Activated T-cell treated with anti-CD3 and anti-CD28 coated beads for 24 hours (primary cell): ENCODE results near the gene RABGAP1L.
"Not testable (repeated sequence)": the region's sequence is repeated elsewhere in the genome, so short reads cannot be mapped to it uniquely, and the experiment has no call there.

Source experiments
- DNase-seq: peaks from one replicate; pipeline ENCODE4 v3.0.0-alpha.2; 2020; ENCODE audit warnings: low read depth

RABGAP1L gene

DNA sequence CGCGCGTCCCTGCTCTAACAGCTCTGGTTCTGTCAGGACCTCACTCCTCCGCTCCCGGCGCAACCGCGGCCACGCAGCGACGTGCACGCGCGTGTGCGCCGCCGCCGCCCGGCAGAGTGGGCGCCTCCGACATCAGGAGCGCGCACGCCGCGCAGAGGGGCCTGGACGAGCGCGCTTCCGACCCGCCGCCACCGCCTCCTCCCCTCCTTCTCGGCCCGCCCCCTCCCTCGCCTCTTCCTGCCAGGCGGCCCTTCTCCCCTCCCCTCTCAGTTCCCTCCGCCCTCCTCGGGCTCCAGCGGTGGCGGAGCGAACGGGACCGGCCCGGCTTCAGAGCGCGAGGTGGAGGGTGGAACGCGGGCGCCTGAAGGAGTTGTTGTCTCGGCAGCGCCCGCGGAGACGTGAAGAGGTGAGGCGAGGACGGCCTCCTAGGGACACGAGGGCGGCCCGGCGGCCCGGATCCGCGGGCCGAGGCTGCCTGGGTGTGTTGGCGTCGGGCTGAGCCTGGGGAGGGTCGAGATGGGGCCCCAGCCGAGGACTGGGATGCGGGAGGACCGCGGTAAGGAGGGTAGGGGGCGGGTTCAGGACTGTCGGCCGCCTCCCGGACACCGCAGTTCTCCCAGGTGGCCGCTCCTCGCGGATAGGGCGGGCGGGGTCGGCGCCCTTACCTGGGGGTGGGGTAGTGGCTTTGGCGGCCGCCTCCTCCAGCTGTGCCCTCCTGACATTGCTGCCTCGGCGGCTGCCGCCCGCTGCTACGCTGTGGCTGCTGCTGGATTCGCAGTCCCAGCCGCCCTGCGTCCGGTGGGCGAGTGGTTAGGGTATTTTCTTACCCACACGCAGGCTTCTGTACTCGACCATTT is at the start of gene RABGAP1L:
Gene RABGAP1L (plus strand): TSS at position 269 of the 857 bp plus-strand sequence.
- DNase-seq: peak; percentile 92

DNA sequence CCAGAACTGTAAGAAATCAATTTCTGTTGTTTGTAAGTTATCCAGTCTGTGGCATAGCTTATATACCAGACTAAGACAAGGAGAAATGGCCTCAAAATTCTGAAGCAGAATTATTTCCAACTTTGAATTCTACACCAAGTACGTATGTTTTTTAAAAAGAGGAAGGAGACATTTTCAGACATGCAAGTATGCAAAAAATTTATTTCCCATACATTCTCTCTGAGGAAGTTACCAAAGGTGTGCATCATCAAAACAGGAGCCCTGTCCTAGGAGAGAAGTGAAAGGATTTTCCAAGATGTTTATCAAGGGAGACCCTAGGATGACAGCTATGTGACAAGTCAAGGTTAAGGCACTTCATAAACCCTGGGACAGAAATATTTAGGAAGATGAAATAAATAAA is 49.3 kb upstream of the RABGAP1L start:
- no peak for DNase-seq

- DNase-seq: no peak
These were observed 46.7 kb upstream of the RABGAP1L start for GRCh38 chr1:174112489-174113162.

DNA sequence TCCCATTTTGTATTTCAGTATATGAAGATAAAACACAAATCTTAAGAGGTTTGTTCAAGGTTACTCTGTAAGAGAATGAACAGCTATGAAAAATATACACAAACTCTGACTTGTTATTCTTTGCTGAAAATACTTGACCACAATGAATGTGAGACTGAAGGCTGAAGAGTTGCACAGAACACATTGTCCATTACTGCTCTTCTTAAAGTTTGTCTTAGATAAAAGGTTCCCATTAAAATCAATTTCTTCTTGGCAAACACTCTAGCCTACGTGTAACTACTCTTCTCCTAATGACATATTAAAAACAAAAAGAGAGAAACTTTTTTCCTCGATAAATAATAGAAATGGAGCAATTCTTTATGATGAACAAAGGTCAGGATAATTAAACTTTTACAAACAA is 45.2 kb upstream of the RABGAP1L start:
- no peak for DNase-seq

DNA sequence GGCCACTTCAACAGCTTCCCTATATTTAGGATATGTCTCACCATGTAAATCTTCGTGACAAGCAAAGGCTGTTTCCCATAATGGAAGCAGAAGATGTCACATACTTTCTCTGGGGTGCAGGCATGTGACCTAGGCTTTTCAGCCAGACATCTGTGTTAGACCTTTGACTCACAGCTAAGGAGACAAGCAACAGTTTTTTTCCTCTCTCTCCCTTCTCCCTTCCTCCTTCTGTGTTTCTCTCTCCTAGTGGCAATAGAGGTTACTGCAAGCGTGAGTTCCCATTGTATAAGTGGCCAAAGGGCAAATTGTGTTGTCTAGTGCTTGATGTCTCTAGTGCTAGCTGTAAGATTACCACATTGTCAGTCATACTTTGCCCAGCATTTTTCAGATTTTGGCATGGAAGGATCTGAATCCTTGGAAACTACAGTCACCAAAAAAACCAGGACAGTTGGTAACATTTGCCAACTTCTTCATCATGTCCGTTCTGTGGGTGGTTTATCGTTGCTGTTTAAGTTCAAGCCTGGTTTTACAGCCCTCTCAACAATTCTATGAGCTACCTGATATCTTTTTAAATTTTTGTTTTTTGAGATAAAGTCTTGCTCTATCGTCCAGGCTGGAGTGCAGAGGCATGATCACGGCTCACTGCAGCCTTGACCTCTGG is 44.4 kb upstream of the RABGAP1L start:
- DNase-seq: peak; percentile 10

- no peak for DNase-seq
These were observed 43.3 kb upstream of the RABGAP1L start for GRCh38 chr1:174116042-174116441.

- no peak for DNase-seq
These were observed 40.6 kb upstream of the RABGAP1L start for GRCh38 chr1:174118751-174119150.

DNA sequence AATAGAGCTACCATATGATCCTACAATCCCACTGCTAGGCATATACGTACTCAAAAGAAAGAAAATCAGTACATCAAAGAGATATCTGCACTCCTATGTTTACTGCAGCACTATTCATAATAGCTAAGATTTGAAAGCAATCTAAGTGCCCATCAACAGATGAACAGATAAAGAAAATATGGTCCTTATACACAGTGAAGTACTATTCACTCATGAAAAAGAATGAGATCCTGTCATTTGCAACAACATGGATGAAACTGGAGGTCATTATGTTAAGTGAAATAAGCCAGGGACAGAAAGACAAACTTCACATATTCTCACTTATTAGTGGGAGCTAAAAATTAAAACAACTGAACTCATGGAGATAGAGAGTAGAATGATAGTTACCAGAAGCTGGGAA is 37.0 kb upstream of the RABGAP1L start:
- DNase-seq: not testable (repeated sequence)

DNA sequence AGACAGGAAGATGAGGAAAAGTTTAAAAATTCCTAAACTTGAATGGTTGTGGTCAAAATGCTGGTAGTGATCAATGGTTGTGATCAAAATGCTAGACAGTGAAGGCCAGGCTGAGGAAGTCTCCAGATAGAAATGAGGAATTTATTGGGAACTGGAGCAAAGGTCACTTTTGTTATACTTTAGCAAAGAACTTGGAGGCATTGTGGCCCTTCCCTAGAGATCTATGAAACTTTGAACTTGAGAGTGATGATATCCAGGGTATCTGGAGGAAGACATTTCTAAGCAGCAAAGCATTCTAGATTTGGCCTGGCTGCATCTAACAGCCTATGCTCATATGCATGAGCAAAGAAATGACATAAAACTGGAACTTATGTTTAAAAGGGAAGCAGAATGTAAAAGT is 35.5 kb upstream of the RABGAP1L start:
- DNase-seq: no peak

DNA sequence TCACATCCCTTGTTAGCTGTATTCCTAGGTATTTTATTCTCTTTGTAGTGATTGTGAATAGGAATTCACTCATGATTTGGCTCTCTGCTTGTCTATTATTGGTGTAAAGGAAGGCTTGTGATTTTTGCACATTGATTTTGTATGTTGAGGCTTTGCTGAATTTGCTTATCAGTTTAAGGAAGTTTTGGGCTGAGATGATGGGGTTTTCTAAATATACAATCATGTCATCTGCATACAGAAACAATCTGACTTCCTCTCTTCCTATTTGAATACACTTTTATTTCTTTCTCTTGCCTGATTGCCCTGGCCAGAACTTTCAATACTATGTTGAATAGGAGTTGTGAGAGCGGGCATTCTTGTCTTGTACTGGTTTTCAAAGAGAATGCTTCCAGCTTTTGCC is 32.1 kb upstream of the RABGAP1L start:
- not testable (repeated sequence) for DNase-seq

DNA sequence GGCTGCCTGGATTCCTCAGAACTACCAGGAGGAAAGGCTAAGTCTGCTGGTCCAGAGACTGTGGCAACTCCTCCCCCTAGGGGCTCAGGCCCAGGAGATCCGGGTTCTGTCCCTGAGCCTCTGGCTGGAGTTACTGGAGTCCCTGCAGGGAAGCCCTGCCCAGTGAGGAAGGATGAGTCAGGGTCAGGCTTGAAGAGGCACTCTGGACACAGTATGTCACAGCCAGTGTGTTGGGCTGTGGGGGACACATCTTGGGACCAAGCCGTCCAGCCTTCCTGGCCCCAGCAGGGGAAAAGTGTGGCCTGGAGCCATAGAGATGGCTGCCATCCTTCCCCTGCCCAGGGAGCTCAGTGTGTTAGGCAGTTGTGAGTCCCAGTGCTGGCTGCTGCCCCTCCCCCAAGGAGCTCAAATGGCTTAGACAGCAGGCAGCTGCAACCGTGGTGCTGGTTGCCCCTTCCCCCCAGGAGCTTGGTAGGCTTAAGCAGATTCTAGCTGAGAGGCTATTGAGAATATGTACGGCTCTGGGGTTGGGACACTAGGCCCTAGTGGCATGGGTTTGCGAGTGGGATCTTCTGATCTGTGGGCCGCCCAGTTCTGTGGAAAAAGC is 28.2 kb upstream of the RABGAP1L start:
- DNase-seq: no peak

GRCh38 chr1:174134003-174134659 is 25.2 kb upstream of the RABGAP1L start:
- DNase-seq: no peak

GRCh38 chr1:174135211-174135610 is 24.1 kb upstream of the RABGAP1L start:
- DNase-seq: no peak

DNA sequence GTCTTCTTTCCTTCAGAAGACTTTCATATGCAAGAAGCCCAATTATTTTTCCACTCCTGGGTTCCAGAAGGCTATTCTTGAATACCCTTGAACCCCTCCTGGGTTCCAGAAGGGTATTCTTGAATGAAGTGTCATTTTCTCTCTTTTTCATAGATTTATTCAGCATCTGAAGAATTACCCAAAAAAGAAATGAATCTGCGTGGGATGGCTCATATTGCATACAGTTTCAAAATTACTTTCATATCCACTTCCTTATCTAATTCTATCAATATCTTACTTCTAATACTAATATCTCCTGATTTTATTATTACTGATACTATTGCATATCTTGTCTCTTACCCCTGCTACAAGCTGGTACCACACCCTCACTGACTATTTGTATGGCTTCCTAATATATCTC is 22.6 kb upstream of the RABGAP1L start:
- no peak for DNase-seq

DNA sequence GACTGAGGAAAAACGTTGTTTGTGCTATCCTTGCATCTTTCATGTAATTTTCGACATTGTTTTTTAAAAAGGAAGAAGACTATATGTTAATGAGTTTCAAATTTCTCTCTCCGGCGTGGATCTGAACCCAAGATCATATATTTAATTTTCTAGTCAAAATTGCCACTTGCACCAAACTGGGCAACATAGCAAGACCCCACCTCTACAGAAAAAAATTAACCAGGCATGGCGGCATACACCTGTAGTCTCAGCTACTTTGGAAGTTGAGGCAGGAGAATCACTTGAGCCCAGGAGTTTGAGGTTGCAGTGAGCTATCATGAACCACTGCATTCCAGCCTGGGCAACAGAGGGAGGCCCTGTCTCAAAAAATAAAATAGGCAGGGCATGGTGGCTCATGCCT is 16.5 kb upstream of the RABGAP1L start:
- DNase-seq: no peak

- DNase-seq: not testable (repeated sequence)
These were observed 15.5 kb upstream of the RABGAP1L start for GRCh38 chr1:174143727-174144396.

GRCh38 chr1:174144397-174144783 is 14.9 kb upstream of the RABGAP1L start:
- DNase-seq: not testable (repeated sequence)

DNA sequence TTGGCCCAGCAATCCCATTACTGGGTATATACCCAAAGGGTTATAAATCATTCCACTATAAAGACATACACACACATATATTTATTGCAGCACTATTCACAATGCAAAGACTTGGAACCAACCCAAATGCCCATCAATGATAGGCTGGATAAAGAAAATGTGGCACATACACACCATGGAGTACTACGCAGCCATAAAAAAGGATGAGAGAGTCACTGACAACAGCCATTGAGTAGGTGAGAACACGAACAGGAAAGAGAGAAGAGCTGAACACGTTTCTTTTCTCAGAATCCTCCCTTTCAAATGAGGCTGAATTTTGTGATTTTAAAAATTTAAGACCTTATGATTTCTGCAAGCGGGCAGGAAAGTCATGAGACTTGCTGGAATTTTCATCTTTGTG is 10.1 kb upstream of the RABGAP1L start:
- DNase-seq: no peak

DNA sequence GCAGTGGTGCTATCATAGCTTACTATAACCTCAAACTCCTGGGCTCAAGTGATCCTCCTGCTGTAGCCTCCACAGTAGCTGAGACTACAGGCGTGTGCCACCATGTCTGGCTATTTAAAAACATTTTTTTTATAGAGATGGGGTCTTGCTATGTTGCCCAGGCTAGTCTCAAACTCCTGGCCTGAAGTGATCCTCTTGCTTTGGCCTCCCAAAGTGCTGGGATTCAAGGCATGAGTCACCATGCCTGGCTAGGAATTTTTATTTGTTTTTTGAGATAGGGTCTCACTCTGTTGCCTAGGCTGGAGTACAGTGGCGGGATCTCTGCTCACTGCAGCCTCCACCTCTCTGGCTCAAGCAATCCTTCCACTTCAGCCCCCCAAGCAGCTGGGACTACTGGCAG is 8.8 kb upstream of the RABGAP1L start:
- no peak for DNase-seq

DNA sequence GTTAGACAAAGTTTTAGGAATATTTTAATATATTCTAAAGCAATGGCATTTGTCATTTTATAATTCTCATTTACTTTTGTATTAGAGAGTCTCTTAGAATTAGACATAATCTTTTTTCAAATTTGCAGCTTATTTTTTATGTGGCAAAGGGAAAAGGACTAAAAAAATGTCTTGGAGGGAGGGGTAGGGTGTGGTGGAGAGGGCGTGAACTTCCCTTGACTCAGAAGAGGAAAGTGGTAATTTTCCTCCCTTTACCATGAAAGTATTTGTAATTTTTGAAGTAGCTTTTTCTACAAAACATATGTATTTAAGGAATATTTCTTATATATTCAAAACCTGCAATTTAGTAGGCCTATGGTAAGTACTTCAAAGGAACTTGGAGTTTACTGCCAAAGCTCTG is 6.9 kb upstream of the RABGAP1L start:
- DNase-seq: no peak

DNA sequence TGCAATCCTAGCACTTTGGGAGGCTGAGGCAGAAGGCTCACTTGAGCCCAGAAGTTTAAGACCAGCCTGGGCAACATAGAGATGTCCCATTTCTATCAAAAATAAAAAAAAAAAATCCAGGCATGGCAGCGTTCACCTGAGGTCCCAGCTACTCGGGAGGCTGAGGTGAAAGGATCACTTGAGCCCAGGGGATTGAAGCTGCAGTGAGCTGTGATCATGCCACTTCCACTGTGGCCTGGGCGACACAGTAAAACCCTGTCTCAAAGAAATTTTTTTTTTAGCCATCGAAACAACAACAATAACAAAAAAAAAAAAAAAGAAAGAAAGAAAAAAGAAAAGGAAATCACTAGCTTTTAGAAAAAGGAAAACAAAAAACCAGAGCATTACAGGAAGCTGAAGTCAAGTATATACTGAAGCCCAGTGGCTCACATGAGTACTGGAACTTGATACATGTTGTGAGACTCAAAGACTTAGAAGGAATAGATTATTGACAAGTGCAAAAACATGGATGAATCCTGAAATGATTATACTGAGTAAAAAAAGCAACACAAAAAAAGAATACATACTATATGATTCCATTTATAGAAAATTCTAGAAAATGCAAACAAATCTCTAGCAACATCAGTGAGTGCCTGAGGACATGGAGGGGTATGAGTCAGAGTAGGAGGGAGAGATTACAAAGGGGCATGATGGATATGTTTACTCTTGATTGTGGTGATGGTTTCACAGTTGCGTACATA is 6.1 kb upstream of the RABGAP1L start:
- DNase-seq: no peak
